HEK293T (cell line): ENCODE data around the gene ABI1.

Experiments used
- ARNT ChIP-seq: fragments of 450-650 bp; IDR thresholded peaks from 2 replicates; pipeline ENCODE4 v1.6.1; 2017; ENCODE audit warnings: mild to moderate bottlenecking
- BHLHE40 ChIP-seq: fragments of 450-650 bp; IDR thresholded peaks from 2 replicates; pipeline ENCODE4 v1.6.1; 2016; ENCODE audit warnings: mild to moderate bottlenecking, moderate library complexity, borderline replicate concordance
- CTBP1 ChIP-seq: fragments of 450-650 bp; IDR thresholded peaks from 2 replicates; pipeline ENCODE4 v1.6.1; 2016; ENCODE audit warnings: borderline replicate concordance
- ELF4 ChIP-seq: fragments of 450-650 bp; IDR thresholded peaks from 2 replicates; pipeline ENCODE4 v1.6.1; 2017; ENCODE audit warnings: antibody characterized with exemption
- FOXA1 ChIP-seq: fragments of 450-650 bp; IDR thresholded peaks from 2 replicates; pipeline ENCODE4 v1.6.1; 2016; ENCODE audit warnings: mild to moderate bottlenecking
- FOXK2 ChIP-seq: fragments of 450-650 bp; IDR thresholded peaks from 2 replicates; pipeline ENCODE4 v1.6.1; 2016; ENCODE audit warnings: mild to moderate bottlenecking
- FOXM1 ChIP-seq: fragments of 450-650 bp; IDR thresholded peaks from 2 replicates; pipeline ENCODE4 v1.6.1; 2017; ENCODE audit warnings: mild to moderate bottlenecking, borderline replicate concordance
- LEF1 ChIP-seq: fragments of 450-650 bp; IDR thresholded peaks from 2 replicates; pipeline ENCODE4 v1.6.1; 2017; ENCODE audit warnings: mild to moderate bottlenecking, borderline replicate concordance
- NFRKB ChIP-seq: fragments of 450-650 bp; IDR thresholded peaks from 2 replicates; pipeline ENCODE4 v1.6.1; 2016; ENCODE audit warnings: mild to moderate bottlenecking, moderate library complexity
- PKNOX1 ChIP-seq: fragments of 450-650 bp; IDR thresholded peaks from 2 replicates; pipeline ENCODE4 v1.6.1; 2016
- SP1 ChIP-seq: fragments of 450-650 bp; IDR thresholded peaks from 2 replicates; pipeline ENCODE4 v1.6.1; 2017
- SUZ12 ChIP-seq: fragments of 450-650 bp; IDR thresholded peaks from 2 replicates; pipeline ENCODE4 v1.6.1; 2016; ENCODE audit warnings: mild to moderate bottlenecking

- no peak for TF ChIP-seq FOXK2
- no peak for TF ChIP-seq SP1
- TF ChIP-seq ARNT, result no peak
- no peak for TF ChIP-seq FOXM1
- no peak for TF ChIP-seq FOXA1
- no peak for TF ChIP-seq PKNOX1
- TF ChIP-seq SUZ12, result no peak
- TF ChIP-seq LEF1, result no peak
- no peak for TF ChIP-seq CTBP1
- TF ChIP-seq ELF4, result no peak
- TF ChIP-seq BHLHE40, result no peak
- no peak for TF ChIP-seq NFRKB
These were observed 79.8 kb downstream of the ABI1 start for GRCh38 chr10:26780793-26781601.
